ENCODE measurements around the gene PRKCQ.

PRKCQ gene

GRCh38 chr10:6565588-6565987 lies 14.5 kb downstream of the PRKCQ start:
- no peak for DNase-seq

DNA sequence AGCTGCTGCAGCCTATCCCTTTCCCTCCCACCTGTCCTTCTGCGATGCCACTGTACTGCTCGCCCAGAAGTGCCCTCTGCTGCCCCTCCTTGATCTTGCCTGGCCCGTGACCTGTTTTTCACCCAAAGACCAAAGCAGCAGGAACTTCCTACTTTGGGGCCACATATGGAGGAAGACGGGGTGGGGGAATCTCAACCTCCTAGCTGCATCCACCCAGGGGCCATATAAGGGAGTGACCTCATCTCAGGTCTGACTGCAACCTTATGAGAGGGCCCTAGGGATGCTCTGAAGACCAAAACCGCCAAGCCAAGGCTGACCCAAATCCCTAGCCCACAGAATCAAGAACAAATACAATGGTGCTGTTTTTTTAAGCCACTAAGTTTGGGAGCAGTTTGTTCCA lies 15.7 kb downstream of the PRKCQ start:
- no peak for DNase-seq

GRCh38 chr10:6563731-6564130 lies 16.3 kb downstream of the PRKCQ start:
- DNase-seq = no peak

DNA sequence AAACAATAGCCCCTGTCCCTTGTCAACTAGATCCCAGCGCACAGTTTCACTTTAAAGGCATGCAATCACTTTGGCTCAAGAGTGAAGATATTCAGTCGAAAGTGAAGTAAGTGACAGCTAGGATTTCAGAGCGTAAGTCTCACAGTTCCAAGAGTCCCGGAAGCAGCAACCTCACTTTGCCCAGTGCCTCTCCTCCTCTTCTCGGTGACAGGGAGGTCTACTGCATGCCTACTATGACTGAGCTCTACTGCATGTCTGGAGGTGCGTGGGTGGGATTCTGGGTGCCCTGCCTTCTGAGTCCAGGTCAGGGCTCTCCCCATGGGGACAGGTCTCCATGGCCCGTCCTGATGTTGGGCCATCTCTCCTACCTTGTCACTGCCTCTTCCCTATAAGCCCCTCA lies 17.0 kb downstream of the PRKCQ start:
- DNase-seq = no peak

DNA sequence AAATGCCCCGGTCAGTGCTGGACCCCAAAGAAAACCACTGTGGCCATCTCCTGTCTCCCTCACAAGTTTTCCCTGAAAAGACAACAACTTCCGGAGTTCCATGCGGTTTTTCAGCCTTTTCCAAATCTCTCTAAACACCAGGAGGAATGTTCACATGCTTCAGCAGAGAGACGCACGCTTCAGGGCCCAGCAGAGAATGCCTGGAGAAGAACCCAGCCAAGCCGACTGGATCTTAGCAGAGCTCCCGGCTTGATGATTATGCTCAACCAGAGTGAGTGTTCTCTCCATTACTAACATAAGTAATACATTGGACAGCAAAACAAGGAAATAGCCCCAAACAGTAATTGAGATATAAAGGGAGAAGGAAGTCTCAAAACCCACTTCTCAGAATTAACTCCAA lies 17.9 kb downstream of the PRKCQ start:
- no peak for DNase-seq

- DNase-seq = no peak
Observed at GRCh38 chr10:6561552-6561951, 18.5 kb downstream of the PRKCQ start.

- no peak for DNase-seq
Observed at GRCh38 chr10:6558759-6559461, 21.2 kb downstream of the PRKCQ start.

DNA sequence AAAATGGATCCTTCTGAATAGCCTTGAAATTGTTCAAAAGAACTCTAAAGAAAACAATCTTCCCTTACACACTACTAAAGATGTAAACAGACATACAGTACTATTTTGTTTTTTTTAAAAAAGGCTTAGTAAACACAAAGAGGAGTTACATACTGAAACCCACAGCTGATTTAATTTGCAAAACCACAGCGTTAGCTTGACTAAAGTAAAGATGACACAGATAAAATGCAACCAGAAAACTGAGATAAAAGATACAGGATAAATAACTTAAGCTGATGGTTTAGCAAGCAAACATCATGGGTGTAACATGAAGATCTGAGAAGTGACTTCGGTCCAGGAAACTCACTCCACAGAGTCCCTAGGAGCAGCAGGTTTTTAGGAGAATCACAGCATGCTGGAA lies 21.8 kb downstream of the PRKCQ start:
- no peak for DNase-seq

DNA sequence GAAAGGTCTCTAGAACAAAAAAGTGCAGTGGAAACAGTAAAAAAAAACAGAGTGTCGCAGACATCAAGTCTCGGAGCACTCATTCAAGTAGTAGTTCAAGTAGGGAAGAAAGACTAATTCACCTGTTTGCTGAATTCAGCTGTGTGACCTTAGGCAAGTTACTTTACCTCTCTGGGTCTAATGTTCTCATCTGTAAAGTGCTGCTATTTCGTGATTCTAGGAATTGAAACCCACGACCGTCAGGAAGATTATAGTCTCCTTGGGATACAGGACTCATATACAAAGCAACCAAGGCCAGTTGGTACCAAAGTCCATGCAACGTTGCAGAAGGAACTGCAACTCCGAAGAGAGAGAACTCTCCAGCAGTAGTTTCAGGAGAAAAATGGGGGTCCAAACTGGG lies 26.1 kb downstream of the PRKCQ start:
- DNase-seq = no peak

DNA sequence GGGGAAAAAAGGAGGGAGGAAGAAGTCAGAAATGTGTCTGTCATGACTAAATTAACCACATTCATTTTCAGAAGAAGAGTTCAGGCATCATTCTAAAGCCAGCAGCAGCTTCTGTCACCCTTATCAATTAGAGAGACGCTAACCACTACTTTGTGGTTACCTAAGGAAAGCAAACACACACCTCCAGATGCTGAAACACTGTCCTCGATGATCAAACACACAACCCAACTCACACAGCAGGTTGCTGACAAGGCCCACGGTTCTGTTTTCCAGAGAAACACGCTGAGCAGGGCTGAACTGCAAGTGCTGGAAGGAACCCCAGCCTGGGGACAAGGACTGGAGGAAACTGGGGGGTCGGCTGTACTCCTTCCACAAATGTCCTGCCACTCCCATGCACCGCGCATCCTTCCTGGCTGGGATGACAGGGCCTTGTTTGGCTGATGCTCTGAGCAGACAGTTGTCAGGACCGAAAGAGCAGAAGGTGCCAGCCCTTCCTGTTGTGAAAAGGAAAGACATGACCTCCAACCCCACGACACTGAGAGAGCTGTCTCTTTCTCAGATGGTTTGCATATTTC lies 36.6 kb downstream of the PRKCQ start:
- no peak for DNase-seq

GRCh38 chr10:6542999-6543430 lies 37.1 kb downstream of the PRKCQ start:
- no peak for DNase-seq

DNA sequence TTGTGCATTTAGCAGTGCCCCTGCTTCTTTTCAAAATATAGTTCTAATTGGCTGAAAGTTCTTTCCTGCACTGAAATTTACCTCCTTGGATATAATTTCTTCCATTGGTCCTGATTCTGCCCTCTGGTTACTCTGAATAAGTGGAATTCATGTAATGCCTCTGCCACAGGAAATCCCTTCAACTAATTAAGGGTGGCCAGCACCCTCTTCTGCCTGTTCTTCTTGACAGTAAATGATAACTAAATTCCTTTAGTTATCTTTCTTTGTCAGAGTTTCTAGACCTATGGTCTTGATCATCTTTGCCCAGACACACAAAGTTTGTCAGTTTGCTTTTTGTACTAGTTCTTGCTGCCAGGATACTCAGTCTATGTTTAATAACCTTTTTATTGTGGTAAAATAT lies 40.2 kb downstream of the PRKCQ start:
- DNase-seq = no peak

DNA sequence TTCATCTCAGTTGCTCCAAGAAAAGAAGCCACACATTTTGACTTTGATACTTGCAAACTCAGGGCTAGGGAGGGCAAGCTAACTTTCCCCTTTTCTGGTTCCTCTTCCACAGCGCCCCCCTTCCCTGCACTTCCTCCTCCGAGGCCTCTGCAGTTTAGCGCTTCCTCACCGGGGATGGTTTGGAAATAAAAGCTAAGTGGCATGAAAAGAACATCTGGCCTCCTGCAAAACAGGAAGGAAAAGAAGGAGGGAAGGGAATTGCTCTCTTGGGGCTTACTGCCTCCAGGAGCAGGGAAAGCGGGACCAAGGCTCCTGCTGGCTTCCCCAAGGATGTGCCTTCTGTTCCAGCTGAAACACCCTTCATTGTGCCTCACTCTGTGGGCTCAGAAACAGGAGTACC lies 42.3 kb downstream of the PRKCQ start:
- no peak for DNase-seq

- no peak for DNase-seq
Observed at GRCh38 chr10:6536102-6536501, 44.0 kb downstream of the PRKCQ start.

- no peak for DNase-seq
Observed at GRCh38 chr10:6535156-6535764, 44.8 kb downstream of the PRKCQ start.

DNA sequence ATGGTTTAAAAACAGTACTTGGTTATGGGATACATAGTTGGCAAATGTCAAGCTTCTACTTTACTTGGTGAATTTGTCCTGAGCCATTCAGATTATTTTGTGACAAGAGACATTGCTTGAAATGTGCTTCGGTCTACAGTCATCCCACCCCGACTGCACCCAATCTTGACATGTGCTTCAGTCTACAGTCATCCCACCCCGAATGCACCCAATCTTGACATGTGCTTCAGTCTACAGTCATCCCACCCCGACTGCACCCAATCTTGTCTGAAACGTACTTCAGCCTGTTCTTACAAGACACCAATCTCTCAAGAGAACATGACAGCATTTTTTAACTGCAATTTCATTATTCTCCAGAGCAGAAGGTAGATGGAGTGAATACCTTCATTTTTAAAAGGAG lies 47.8 kb downstream of the PRKCQ start:
- no peak for DNase-seq

DNA sequence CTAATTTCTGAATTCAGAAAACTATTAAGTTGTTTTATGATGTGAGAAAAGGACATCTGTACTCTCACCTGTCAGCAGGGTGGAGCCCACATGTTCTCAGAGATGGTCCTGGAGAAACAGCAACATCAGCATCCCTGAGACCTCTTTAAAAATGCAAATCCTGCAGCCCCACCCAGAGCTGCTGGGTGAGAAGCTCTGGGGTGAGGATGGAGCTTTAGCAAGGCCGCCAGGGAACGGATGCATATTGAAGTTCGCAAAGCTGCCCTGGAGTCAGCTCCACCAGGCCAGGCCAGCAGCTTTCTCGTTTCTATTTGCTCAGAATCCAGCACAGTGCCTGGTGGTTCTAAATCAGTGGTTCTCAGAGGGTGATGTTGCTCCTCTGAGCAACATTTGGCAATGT lies 49.1 kb downstream of the PRKCQ start:
- DNase-seq = no peak

DNA sequence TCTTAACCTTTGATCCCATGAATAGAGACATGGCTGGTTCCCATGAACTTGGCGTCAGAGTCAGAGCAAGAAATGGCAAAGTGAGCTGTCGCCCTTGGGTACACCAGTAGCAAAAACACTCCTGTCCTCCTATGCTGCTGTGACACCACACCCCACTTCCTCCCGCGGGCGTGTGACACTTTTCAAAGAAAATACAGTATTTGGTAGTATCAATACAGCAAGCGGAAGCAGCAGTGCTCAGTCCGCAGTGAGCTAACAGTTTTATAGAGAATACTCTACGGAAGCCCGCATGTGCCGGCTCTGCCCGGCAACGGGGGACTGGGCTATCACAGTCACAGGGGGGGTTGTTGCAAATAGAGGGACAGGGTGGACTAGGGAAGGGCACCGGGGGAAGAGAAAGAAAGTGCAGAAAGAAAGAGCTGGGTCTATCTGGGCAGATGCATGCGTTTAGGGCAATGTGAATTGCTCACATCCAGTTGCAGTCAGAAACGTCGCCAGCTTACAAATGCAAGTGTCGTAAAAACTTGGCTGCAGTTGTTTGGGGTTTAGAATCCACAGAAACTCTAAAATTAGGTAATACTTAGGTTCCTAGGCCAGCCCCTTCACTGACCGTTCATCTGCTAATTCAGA lies 49.8 kb downstream of the PRKCQ start:
- DNase-seq = no peak

DNA sequence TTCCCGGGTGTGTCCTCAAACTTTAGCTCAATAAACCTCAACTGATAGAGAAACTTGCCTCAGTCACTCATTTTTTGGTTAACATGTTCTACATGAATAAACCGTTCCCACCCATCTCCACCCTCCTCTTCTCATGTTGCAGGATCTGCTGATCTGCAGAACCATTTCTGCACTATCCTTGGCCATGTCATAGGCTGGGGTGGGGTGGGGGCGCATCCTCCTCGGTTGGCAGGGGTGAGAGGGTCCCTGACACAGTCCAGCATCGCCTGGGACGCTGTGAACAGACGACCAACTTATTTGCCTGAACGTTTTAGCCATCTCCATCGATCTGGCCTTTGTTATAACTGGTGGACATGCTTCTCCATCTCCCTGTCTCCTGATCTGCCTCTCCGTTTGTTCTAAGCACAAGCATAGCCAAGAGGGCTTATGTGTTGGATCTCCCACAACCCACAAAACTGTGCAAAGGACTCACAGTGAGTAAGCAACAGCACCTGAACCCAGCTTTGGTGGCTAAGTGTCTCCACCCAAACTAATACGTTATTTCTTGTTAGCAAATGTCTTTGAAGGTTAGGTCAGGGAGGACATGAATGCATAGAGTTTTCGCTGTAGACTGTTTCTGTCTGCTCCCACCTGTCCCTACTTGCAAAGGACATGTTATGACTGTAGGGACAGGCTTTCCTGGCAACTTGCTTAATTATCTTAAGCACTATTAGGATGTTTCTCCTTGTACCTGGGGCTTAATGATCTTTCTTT lies 51.7 kb downstream of the PRKCQ start:
- DNase-seq = no peak

DNA sequence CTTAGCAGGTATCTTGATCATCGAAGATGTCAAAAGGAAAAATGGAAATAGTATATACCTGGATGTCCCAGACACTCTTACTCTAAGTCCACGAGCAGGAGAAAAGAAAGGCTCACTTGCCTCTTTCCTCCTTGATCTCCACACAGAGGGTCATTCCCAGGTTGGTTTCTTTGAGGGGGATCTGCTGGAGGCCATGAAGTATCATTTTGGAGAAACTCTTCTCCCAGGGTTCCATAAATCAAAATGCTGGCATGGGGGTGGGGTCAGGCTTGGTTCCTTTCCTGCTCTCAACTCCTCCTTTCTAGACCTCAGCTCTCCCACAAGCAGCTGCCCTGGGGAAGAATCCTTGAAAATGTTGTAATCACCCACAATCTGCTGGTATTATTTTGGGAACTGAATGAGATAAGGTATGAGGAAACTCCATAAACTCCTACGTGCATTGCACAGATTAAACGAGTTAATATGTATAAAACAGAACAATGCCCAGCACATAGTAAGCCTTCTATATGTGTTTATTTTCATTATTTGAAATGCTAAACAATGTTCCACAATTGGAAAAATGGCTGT lies 54.4 kb downstream of the PRKCQ start:
- DNase-seq = no peak

DNA sequence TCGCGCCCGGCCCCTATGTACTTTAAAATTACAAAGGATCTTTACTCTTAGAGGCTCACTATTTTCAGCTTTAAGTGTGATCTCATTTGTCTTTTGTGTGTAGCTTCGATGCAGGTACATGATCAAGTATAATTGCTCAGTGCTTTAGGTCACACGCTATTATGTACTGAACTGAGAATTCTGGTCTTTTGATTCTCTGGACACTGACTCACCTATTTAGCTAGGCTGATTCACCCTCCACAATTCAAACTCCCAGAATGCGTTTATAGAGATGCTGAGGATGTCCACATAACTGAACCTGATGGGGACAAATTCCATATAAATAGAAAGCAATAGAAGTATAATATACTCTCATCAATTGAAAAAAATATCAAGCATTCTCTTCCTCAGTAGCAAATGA lies 57.8 kb downstream of the PRKCQ start:
- no peak for DNase-seq

DNA sequence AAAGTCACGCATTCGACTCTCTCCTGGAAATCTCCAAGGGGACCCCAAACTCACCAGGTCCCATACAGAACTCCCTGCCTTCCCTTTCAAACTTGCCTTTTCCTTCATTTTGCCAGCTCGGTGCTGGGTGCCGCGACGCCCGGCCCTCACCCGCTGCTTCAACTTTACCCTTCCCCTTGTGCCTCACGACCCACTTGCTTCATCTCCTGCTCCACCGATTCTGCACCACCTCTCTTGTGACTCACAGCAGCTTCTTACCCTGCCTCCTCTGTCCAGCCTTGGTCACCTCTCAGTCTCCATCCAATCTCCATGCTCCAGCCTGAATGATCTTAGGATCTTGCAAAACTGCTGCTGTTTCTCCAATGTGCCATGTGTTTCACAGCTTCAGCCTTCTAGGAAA lies 59.9 kb downstream of the PRKCQ start:
- DNase-seq = no peak

DNA sequence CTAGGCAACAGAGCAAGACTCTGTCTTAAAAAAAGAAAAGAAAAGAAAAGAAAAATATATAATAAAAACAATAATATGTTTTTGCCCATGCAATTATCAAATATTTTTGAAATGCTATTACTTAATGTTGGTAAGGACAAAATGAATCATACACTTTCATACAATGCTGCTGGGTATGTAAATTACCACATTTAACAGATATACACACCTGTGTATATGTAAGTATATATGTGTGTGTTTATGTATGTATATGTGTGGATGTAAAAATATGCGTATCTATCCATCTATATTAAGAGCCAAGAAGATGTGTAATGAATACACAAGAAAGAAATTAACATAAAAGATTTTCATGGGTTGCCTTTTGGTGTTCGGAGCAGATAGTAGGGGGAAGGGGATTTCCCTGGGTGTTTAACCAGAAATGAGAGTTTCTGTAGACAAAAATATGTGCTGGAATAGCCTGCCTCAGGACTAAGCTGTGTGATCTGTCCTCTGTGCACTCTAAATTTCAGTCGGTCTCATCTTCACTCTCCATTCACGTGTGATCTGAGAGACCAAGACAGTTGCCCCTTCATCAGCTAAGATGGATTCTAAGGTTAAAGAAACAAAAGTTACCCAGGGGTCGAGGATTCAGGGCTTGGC lies 61.2 kb downstream of the PRKCQ start:
- no peak for DNase-seq
